Liver (tissue), 9 donors: ENCODE results near the gene SELENOV. TPM values are rescaled to one million over a fixed set of nuclear protein-coding genes. Genes with fewer than 3 reads are reported as not detected.
A peak's percentile ranks its signal among the peaks of the same experiment; 100 is the strongest.

Source experiments
- DNase-seq: peaks from one replicate; pipeline ENCODE4 v3.0.0-alpha.2; 2017; ENCODE audit warnings: low spot score
- H3K27ac ChIP-seq, 2 donors: one replicate each; pipeline ENCODE4 v1.7.0; 2013; ENCODE audit warnings: inconsistent platforms in 2 of 2, low read length in 2 of 2, control low read depth in 1 of 2, low read depth in 1 of 2, mild to moderate bottlenecking in 1 of 2
- H3K27me3 ChIP-seq, 4 donors: one replicate each; pipeline versions ENCODE4 v1.6.1 to v1.7.0; 2013; ENCODE audit warnings: low read length in 3 of 4, inconsistent platforms in 1 of 4, mild to moderate bottlenecking in 1 of 4, moderate library complexity in 1 of 4; ENCODE audit not compliant: control insufficient read depth in 4 of 4, insufficient read depth in 4 of 4
- H3K36me3 ChIP-seq, 4 donors: one replicate each; pipeline versions ENCODE4 v1.6.1 to v1.7.0; 2013; ENCODE audit warnings: low read length in 3 of 4, mild to moderate bottlenecking in 3 of 4, low read depth in 1 of 4, moderate library complexity in 1 of 4; ENCODE audit not compliant: control insufficient read depth in 4 of 4, insufficient read depth in 3 of 4
- H3K4me1 ChIP-seq, 4 donors: one replicate each; pipeline versions ENCODE4 v1.6.1 to v1.7.0; 2013; ENCODE audit warnings: low read length in 3 of 4, mild to moderate bottlenecking in 3 of 4, moderate library complexity in 1 of 4; ENCODE audit not compliant: control insufficient read depth in 4 of 4, insufficient read depth in 4 of 4
- H3K4me3 ChIP-seq, 3 donors: one replicate each; pipeline versions ENCODE4 v1.6.1 to v1.7.0; 2013; ENCODE audit warnings: low read length in 3 of 3, control low read depth in 1 of 3, low read depth in 1 of 3, mild to moderate bottlenecking in 1 of 3
- H3K9ac ChIP-seq, 2 donors: one replicate each; pipeline ENCODE4 v1.7.0; 2013; ENCODE audit warnings: low read length in 2 of 2, mild to moderate bottlenecking in 2 of 2, moderate library complexity in 2 of 2, control low read depth in 1 of 2, low read depth in 1 of 2
- H3K9me3 ChIP-seq, 4 donors: one replicate each; pipeline versions ENCODE4 v1.6.1 to v1.7.0; 2013; ENCODE audit warnings: low read length in 3 of 4; ENCODE audit not compliant: control insufficient read depth in 4 of 4
- FOXA2 ChIP-seq: IDR thresholded peaks from 2 replicates; pipeline ENCODE4 v1.6.1; 2016; ENCODE audit warnings: antibody characterized with exemption
- HNF4A ChIP-seq, 2 donors: conservative IDR thresholded peaks; 2 replicates each; pipeline ENCODE4 v1.6.1; 2016; ENCODE audit warnings: antibody characterized with exemption in 2 of 2, mild to moderate bottlenecking in 2 of 2
- JUND ChIP-seq, 2 donors: IDR thresholded peaks; 2 replicates each; pipeline ENCODE4 v1.6.1; 2016; ENCODE audit warnings: antibody characterized with exemption in 2 of 2
- NR2F2 ChIP-seq: IDR thresholded peaks from 2 replicates; pipeline ENCODE4 v1.6.1; 2016; ENCODE audit warnings: antibody characterized with exemption
- RXRA ChIP-seq, 2 donors: IDR thresholded peaks; 2 replicates each; pipeline ENCODE4 v1.6.1; 2017 to 2018; ENCODE audit warnings: antibody characterized with exemption in 2 of 2, mild to moderate bottlenecking in 1 of 2
- SP1 ChIP-seq: IDR thresholded peaks from 2 replicates; pipeline ENCODE4 v1.6.1; 2018; ENCODE audit warnings: antibody characterized with exemption, mild to moderate bottlenecking
- TAF1 ChIP-seq: conservative IDR thresholded peaks from 2 replicates; pipeline ENCODE4 v1.6.1; 2016; ENCODE audit warnings: antibody characterized with exemption, mild to moderate bottlenecking
- YY1 ChIP-seq: IDR thresholded peaks from 2 replicates; pipeline ENCODE4 v1.6.1; 2016; ENCODE audit warnings: antibody characterized with exemption, mild to moderate bottlenecking
- WGBS: extraction: QIAGEN DNeasy Blood & Tissue Kit; methylation state at CpG from one replicate; pipeline ENCODE4 v1.1.7; 2013; 5-methylcytosine and 5-hydroxymethylcytosine counted together
- polyA plus RNA-seq, 2 donors: library from polyadenylated mRNA; stranded (reverse) in 1 of 2; unstranded in 1 of 2; fragments of 200-250 nt in 1 of 2; fragments of >200 nt in 1 of 2; fragmentation: Nextera tagmentation in 1 of 2; extraction: Ambion mirVana in 1 of 2; gene quantifications; one replicate each; pipeline versions ENCODE4 v1.2.1 to v1.2.3, GENCODE V29; 2013 to 2015
- total RNA-seq, 2 donors: library from RNA; depleted of rRNA; stranded (reverse); fragments of >200 nt; gene quantifications; one replicate each; pipeline ENCODE4 v1.2.3, GENCODE V29; 2014
- TF ChIP-seq, protein P1 (sequence below): IDR thresholded peaks from 2 replicates; pipeline ENCODE4 v1.6.1; 2016; ENCODE audit warnings: antibody characterized with exemption
- TF ChIP-seq, protein P2 (sequence below): IDR thresholded peaks from 2 replicates; pipeline ENCODE4 v1.6.1; 2016; ENCODE audit warnings: antibody characterized with exemption
- TF ChIP-seq, protein P3 (sequence below): fragments of 150-350 bp; IDR thresholded peaks from 2 replicates; pipeline ENCODE4 v1.5.1; 2017; ENCODE audit warnings: improper control_type of control experiment, low read depth, low read length; ENCODE audit not compliant: missing input control
- donor health status: healthy.
- donor health status: healthy.
- donor health status: healthy.
- donor health status: healthy.
- donor health status: healthy.

Gene SELENOV
- total and polyA plus RNA-seq, 4 donors, result not detected

DNA sequence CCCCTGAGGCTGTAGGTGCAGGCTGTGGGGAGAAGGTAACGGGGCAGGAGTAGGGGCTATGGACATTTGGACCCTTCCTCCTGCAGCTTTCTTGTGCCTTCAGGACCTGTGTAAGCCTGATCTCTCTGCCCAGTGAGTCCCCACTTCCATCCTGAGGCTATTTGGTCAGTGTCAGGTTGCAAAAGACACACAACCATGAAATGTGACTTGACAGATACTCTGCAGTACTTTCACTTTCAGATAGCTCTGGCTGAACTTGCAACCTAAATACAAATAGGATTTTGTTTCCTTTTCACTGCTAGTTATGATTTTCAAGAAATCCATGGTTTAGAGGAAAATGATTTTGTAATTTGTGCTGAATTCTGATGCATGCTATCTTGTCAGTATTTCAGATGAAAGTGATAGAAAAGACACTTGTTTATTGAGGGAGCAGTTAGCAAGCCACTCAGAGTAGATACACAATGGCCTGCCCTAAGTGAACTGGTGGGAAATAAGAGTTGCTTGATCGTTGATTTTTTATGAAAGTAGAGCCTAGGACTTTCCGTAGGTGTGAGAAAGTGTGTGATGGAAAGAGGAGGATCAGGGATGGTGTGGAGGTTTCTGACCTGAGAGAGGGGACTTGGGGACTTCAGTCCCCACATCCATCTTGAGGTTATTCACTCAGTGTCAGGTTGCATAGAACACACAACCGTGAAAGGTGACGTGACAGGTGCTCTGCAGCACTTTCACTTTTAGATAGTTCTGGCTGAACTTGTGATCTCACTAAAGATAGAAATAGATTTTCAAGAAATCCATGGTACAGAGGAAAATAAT lies 43.1 kb downstream of the SELENOV start:
- DNase-seq, result no peak
- TF ChIP-seq HNF4A (conservative IDR thresholded peaks at IDR 0.05) (peak; percentile 6 to 8), YY1 (peak; percentile 18), SP1 (peak; percentile 59), JUND (IDR thresholded peaks at IDR 0.05) (no peak), TAF1 (no peak), FOXA2 (no peak), RXRA (IDR thresholded peaks at IDR 0.05) (peak in 1 of 2 donors; percentile 9)
- TF ChIP-seq, protein P1, sequence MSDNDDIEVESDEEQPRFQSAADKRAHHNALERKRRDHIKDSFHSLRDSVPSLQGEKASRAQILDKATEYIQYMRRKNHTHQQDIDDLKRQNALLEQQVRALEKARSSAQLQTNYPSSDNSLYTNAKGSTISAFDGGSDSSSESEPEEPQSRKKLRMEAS, result peak; percentile 10
- H3K4me1 ChIP-seq, result peaks cover 0 to 10% (median 4%) of the 10 kb centered on the region in 4 donors
- H3K9me3 ChIP-seq, result no peaks in the 10 kb centered on the region
- peak overlapping the region; percentile 58 to 88 for H3K27ac ChIP-seq
- H3K36me3 ChIP-seq, result no peaks in the 10 kb centered on the region
- no peaks in the 10 kb centered on the region for H3K27me3 ChIP-seq
- peak overlapping the region; percentile 8 to 56 for H3K9ac ChIP-seq
- WGBS, result 42% methylated on average over 5 of the region's 5 CpGs
- H3K4me3 ChIP-seq, result peak overlapping the region; percentile 1 to 3 (median 2)

DNA sequence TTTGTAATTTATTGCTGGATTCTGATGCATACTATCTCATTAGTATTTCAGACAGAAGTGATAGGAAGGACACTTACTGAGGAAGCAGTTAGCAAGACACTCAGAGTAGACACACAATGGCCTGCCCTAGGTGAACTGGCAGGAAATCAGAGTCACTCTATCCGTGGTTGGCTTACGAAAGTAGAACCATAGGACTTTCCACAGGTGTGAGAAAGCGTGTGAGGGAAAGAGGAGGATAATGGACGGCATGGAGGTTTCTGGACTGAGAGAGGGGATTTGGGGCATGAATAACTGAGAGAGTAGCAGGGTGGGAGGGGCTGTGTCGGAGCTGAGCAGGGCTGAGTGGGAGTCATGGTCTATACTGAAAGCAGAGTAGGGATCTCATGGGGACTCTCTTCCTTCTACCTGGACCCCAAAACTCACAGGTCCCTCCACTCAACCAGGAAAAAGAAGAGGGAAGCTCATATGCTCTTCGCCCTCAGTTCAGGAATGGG lies 43.7 kb downstream of the SELENOV start:
- peaks cover 0 to 10% (median 4%) of the 10 kb centered on the region in 4 donors for H3K4me1 ChIP-seq
- no peak overlapping the region for H3K4me3 ChIP-seq
- H3K36me3 ChIP-seq, result no peaks in the 10 kb centered on the region
- 72% methylated on average over 6 of the region's 6 CpGs for WGBS
- H3K9ac ChIP-seq, result no peak overlapping the region
- peak overlapping the region; percentile 58 to 88 for H3K27ac ChIP-seq
- no peaks in the 10 kb centered on the region for H3K9me3 ChIP-seq
- TF ChIP-seq, protein P1, result no peak
- no peak for TF ChIP-seq YY1
- H3K27me3 ChIP-seq, result no peaks in the 10 kb centered on the region
- no peak for DNase-seq

DNA sequence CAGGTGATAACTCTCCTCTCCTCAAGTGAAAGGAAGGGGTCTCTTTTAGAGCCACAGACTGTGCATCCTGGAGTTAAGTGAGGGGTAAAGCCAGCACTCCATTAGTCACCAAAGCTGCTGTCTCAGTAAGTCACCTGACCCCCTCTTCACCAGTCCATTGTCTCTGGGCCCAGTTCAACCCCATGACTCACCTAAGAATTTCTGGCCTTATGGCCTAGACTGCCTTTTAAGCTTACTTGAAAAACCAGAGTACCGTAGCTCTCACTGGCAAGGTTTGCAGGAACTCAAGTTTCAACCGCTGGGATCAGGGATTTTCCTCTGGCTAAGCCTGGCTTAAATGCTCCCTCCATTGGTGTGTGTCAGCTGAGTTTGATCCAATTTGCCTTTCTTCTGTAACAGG lies 48.5 kb downstream of the SELENOV start:
- Histone ChIP-seq H3K9me3 (no peaks in the 10 kb centered on the region), H3K4me1 (peaks cover 0 to 2% (median 0%) of the 10 kb centered on the region in 4 donors), H3K27ac (no peak overlapping the region), H3K9ac (no peak overlapping the region), H3K4me3 (no peak overlapping the region), H3K27me3 (peaks cover 0 to 4% (median 0%) of the 10 kb centered on the region in 4 donors), H3K36me3 (no peaks in the 10 kb centered on the region)
- DNase-seq, result no peak
- TF ChIP-seq, protein P2, sequence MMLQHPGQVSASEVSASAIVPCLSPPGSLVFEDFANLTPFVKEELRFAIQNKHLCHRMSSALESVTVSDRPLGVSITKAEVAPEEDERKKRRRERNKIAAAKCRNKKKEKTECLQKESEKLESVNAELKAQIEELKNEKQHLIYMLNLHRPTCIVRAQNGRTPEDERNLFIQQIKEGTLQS, result no peak
- 87% methylated on average over 2 of the region's 2 CpGs for WGBS

DNA sequence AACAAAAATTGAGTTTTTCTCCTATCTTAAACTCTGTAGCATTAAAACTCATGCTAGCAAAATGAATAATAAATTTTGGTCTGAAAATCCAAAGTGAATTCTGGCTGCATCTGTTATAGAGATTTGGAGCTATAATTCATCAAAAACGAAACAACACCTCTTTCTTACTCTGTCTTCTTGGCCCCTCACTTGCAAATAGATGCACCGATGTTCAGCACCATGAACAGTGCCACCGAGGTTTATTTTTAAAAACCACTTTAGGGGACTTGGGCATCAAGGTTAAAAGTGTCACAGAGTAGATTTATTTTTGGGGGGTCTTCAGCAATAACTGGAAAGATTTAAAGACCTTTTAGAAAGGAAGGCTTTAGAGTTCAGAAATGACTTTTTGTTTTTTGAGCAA lies 51.1 kb downstream of the SELENOV start:
- H3K4me3 ChIP-seq, result no peak overlapping the region
- H3K9ac ChIP-seq, result no peak overlapping the region
- H3K27me3 ChIP-seq, result peaks cover 0 to 9% (median 0%) of the 10 kb centered on the region in 4 donors
- H3K9me3 ChIP-seq, result no peaks in the 10 kb centered on the region
- no peak overlapping the region for H3K27ac ChIP-seq
- 39% methylated on average over 3 of the region's 3 CpGs for WGBS
- H3K36me3 ChIP-seq, result no peaks in the 10 kb centered on the region
- DNase-seq, result no peak
- TF ChIP-seq, protein P3, sequence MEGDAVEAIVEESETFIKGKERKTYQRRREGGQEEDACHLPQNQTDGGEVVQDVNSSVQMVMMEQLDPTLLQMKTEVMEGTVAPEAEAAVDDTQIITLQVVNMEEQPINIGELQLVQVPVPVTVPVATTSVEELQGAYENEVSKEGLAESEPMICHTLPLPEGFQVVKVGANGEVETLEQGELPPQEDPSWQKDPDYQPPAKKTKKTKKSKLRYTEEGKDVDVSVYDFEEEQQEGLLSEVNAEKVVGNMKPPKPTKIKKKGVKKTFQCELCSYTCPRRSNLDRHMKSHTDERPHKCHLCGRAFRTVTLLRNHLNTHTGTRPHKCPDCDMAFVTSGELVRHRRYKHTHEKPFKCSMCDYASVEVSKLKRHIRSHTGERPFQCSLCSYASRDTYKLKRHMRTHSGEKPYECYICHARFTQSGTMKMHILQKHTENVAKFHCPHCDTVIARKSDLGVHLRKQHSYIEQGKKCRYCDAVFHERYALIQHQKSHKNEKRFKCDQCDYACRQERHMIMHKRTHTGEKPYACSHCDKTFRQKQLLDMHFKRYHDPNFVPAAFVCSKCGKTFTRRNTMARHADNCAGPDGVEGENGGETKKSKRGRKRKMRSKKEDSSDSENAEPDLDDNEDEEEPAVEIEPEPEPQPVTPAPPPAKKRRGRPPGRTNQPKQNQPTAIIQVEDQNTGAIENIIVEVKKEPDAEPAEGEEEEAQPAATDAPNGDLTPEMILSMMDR, result no peak
- TF ChIP-seq RXRA (IDR thresholded peaks at IDR 0.05) (no peak), NR2F2 (no peak), YY1 (no peak)
- no peaks in the 10 kb centered on the region for H3K4me1 ChIP-seq
